Neural cell (in vitro differentiated cells): ENCODE data around the gene VWA3A. TPM values are rescaled to one million over a fixed set of nuclear protein-coding genes. Genes with fewer than 3 reads are reported as not detected.

Experiments
- H2AFZ ChIP-seq: fragments of 200-600, 300-800 bp; sonication (generic), shearing (Covaris generic); 2 replicates; pipeline ENCODE4 v1.6.0; 2014; ENCODE audit warnings: low read depth, mild to moderate bottlenecking, antibody characterized with exemption, low read length, moderate library complexity
- H3F3A ChIP-seq: fragments of 200-600 bp; shearing (Covaris generic); 2 replicates; pipeline ENCODE4 v1.6.1; 2016; ENCODE audit warnings: mild to moderate bottlenecking, moderate library complexity, mixed read lengths, antibody characterized with exemption, low read length; ENCODE audit not compliant: insufficient read depth, poor library complexity, severe bottlenecking
- H3K27ac ChIP-seq: fragments of 200-600, 300-800 bp; sonication (generic), shearing (Covaris generic); 2 replicates; pipeline ENCODE4 v1.5.1; 2014; ENCODE audit warnings: mild to moderate bottlenecking, low read length, moderate library complexity
- H3K27me3 ChIP-seq: fragments of 300-800, 200-600 bp; sonication (generic), shearing (Covaris generic); 2 replicates; pipeline ENCODE4 v1.6.0; 2014; ENCODE audit warnings: mild to moderate bottlenecking, low read depth, low read length, moderate library complexity; ENCODE audit not compliant: insufficient read depth
- H3K36me3 ChIP-seq: fragments of 300-800, 200-600 bp; sonication (generic), shearing (Covaris generic); 2 replicates; pipeline ENCODE4 v1.5.1; 2014; ENCODE audit warnings: mild to moderate bottlenecking, antibody characterized with exemption, low read length, moderate library complexity; ENCODE audit not compliant: insufficient read depth
- H3K4me2 ChIP-seq: fragments of 300-800, 200-600 bp; sonication (generic), shearing (Covaris generic); 2 replicates; pipeline ENCODE4 v1.6.0; 2014; ENCODE audit warnings: mild to moderate bottlenecking, low read length
- H3K4me3 ChIP-seq: fragments of 300-800, 200-600 bp; sonication (generic), shearing (Covaris generic); 2 replicates; pipeline ENCODE4 v1.5.1; 2014; ENCODE audit warnings: mild to moderate bottlenecking, low read length, moderate library complexity
- H3K79me2 ChIP-seq: fragments of 200-600 bp; shearing (Covaris generic); replicated peaks from 2 replicates; pipeline ENCODE4 v1.6.0; 2014; ENCODE audit warnings: mild to moderate bottlenecking, low read length, moderate library complexity; ENCODE audit not compliant: insufficient read depth
- H3K9ac ChIP-seq: fragments of 300-800, 200-600 bp; sonication (generic), shearing (Covaris generic); 2 replicates; pipeline ENCODE4 v1.6.1; 2016; ENCODE audit warnings: mild to moderate bottlenecking, low read length, mixed read lengths
- H3K9me2 ChIP-seq: fragments of 200-600 bp; shearing (Covaris generic); 2 replicates; pipeline ENCODE4 v1.6.1; 2016; ENCODE audit warnings: mild to moderate bottlenecking, low read length, mixed read lengths; ENCODE audit not compliant: insufficient read depth
- H3K9me3 ChIP-seq: fragments of 200-600, 300-800 bp; sonication (generic), shearing (Covaris generic); 2 replicates; pipeline ENCODE4 v1.6.1; 2016; ENCODE audit warnings: mild to moderate bottlenecking, mixed run types, low read length, moderate library complexity, mixed read lengths
- H4K20me1 ChIP-seq: fragments of 200-600 bp; shearing (Covaris generic); 2 replicates; pipeline ENCODE4 v1.6.1; 2016; ENCODE audit warnings: mild to moderate bottlenecking, mixed run types; ENCODE audit not compliant: insufficient read depth
- CTCF ChIP-seq: fragments of 450-650 bp; IDR thresholded peaks from 2 replicates; pipeline ENCODE4 v1.5.1; 2014; ENCODE audit warnings: antibody characterized with exemption, mild to moderate bottlenecking, moderate library complexity; ENCODE audit not compliant: poor library complexity, severe bottlenecking
- EP300 ChIP-seq: fragments of 450-650 bp; conservative IDR thresholded peaks from 2 replicates; pipeline ENCODE4 v1.6.1; 2014; ENCODE audit warnings: antibody characterized with exemption, mild to moderate bottlenecking, moderate library complexity; ENCODE audit not compliant: poor library complexity, severe bottlenecking
- EZH2 ChIP-seq: fragments of 200-600, 300-800 bp; shearing (Covaris generic), sonication (generic); IDR thresholded peaks from 2 replicates; pipeline ENCODE4 v1.6.1; 2014; ENCODE audit warnings: antibody characterized with exemption, low read length, borderline replicate concordance, mild to moderate bottlenecking; ENCODE audit not compliant: insufficient read depth, poor library complexity, severe bottlenecking
- MXI1 ChIP-seq: fragments of 450-650 bp; conservative IDR thresholded peaks from 2 replicates; pipeline ENCODE4 v1.6.1; 2014; ENCODE audit warnings: antibody characterized with exemption, mild to moderate bottlenecking; ENCODE audit not compliant: poor library complexity, severe bottlenecking
- POLR2AphosphoS5 ChIP-seq: IDR thresholded peaks from 2 replicates; pipeline ENCODE4 v1.6.1; 2012
- RAD21 ChIP-seq: fragments of 450-650 bp; conservative IDR thresholded peaks from 2 replicates; pipeline ENCODE4 v1.6.1; 2014; ENCODE audit warnings: antibody characterized with exemption, mild to moderate bottlenecking, moderate library complexity
- REST ChIP-seq: IDR thresholded peaks from 2 replicates; pipeline ENCODE4 v1.6.1; 2012; ENCODE audit warnings: borderline replicate concordance
- SMC3 ChIP-seq: fragments of 450-650 bp; conservative IDR thresholded peaks from 2 replicates; pipeline ENCODE4 v1.6.1; 2014; ENCODE audit warnings: antibody characterized with exemption, mild to moderate bottlenecking, moderate library complexity; ENCODE audit not compliant: poor library complexity
- TAF1 ChIP-seq: IDR thresholded peaks from 2 replicates; pipeline ENCODE4 v1.6.1; 2012; ENCODE audit warnings: low read depth
- polyA plus RNA-seq: library from polyadenylated mRNA; depleted of rRNA; stranded (reverse); fragments of >200 nt; gene quantifications from 2 replicates; pipeline ENCODE4 v1.2.3, GENCODE V29; 2014

Gene VWA3A
- polyA plus RNA-seq, 1 donor from 2014 or later: 1.8 TPM

- Histone ChIP-seq H3K79me2 (no peaks in the 10 kb centered on the region), H3K9ac (no peak overlapping the region), H2AFZ (no peak overlapping the region), H3K9me2 (no peaks in the 10 kb centered on the region), H3K4me3 (no peak overlapping the region), H3K4me2 (no peak overlapping the region), H4K20me1 (no peaks in the 10 kb centered on the region), H3K9me3 (no peaks in the 10 kb centered on the region), H3K36me3 (no peaks in the 10 kb centered on the region), H3K27ac (no peak overlapping the region), H3K27me3 (no peaks in the 10 kb centered on the region), H3F3A (no peaks in the 10 kb centered on the region)
- no peak for TF ChIP-seq EZH2
- TF ChIP-seq CTCF: peak; percentile 30
- no peak for TF ChIP-seq RAD21
- TF ChIP-seq EP300: no peak
- TF ChIP-seq SMC3: peak; percentile 44
These were observed 7.1 kb downstream of the VWA3A start for GRCh38 chr16:22099256-22099975.

- Histone ChIP-seq H3K9me2 (no peaks in the 10 kb centered on the region), H2AFZ (no peak overlapping the region), H3K36me3 (no peaks in the 10 kb centered on the region), H3K9ac (no peak overlapping the region), H4K20me1 (no peaks in the 10 kb centered on the region), H3K27me3 (no peaks in the 10 kb centered on the region), H3K27ac (no peak overlapping the region), H3F3A (no peaks in the 10 kb centered on the region), H3K4me3 (no peak overlapping the region), H3K9me3 (no peaks in the 10 kb centered on the region), H3K79me2 (no peaks in the 10 kb centered on the region), H3K4me2 (no peak overlapping the region)
- TF ChIP-seq MXI1 (no peak), SMC3 (no peak), TAF1 (no peak), POLR2AphosphoS5 (no peak), REST (no peak), CTCF (no peak), EZH2 (no peak), EP300 (no peak), RAD21 (no peak)
These were observed 11.1 kb downstream of the VWA3A start for GRCh38 chr16:22103441-22103840.
